Endothelial cell (in vitro differentiated cells): ENCODE measurements around the gene PTPRJ. TPM values are rescaled to one million over a fixed set of nuclear protein-coding genes. Genes with fewer than 3 reads are reported as not detected.
A peak's percentile ranks its signal among the peaks of the same experiment; 100 is the strongest.

Source experiments
- DNase-seq: peaks from one replicate; pipeline ENCODE4 v3.0.0; 2021; ENCODE audit warnings: low spot score
- H3K27ac Mint-ChIP-seq: one replicate; pipeline ENCODE4 v1.8.0; 2021; ENCODE audit warnings: mixed read lengths, inconsistent platforms; ENCODE audit not compliant: unreplicated experiment
- H3K27me3 Mint-ChIP-seq: one replicate; pipeline ENCODE4 v1.8.0; 2021; ENCODE audit warnings: mild to moderate bottlenecking, moderate library complexity, mixed read lengths, inconsistent platforms; ENCODE audit not compliant: unreplicated experiment
- H3K36me3 Mint-ChIP-seq: one replicate; pipeline ENCODE4 v1.8.0; 2021; ENCODE audit warnings: mild to moderate bottlenecking, low read depth, mixed read lengths, inconsistent platforms; ENCODE audit not compliant: unreplicated experiment
- H3K4me1 Mint-ChIP-seq: one replicate; pipeline ENCODE4 v1.8.0; 2021; ENCODE audit warnings: mild to moderate bottlenecking, mixed read lengths, inconsistent platforms; ENCODE audit not compliant: unreplicated experiment
- H3K4me3 Mint-ChIP-seq: one replicate; pipeline ENCODE4 v1.8.0; 2021; ENCODE audit warnings: mild to moderate bottlenecking, mixed read lengths, inconsistent platforms; ENCODE audit not compliant: unreplicated experiment
- H3K9me3 Mint-ChIP-seq: one replicate; pipeline ENCODE4 v1.8.0; 2021; ENCODE audit warnings: mixed read lengths, inconsistent platforms; ENCODE audit not compliant: unreplicated experiment
- CTCF ChIP-seq: fragments of 200-600 bp; sonication (generic); IDR thresholded peaks from one replicate; pipeline ENCODE4 v1.5.0; 2021; ENCODE audit warnings: antibody characterized with exemption; ENCODE audit not compliant: unreplicated experiment
- total RNA-seq: library from RNA; stranded (reverse); fragmentation: NEBNext Ultra II Directional; extraction: Animal tissue kit (Norgen Biotek cat#: 25700); gene quantifications from one replicate; pipeline ENCODE4 v1.2.1, GENCODE V29; 2021; ENCODE audit not compliant: unreplicated experiment

Gene PTPRJ
- total RNA-seq, 1 donor from 2014 or later: 1.6 TPM

GRCh38 chr11:47987310-47987709 is 7.0 kb downstream of the PTPRJ start:
- H3K27ac Mint-ChIP-seq: no peak overlapping the region

GRCh38 chr11:47987781-47988180 is 7.4 kb downstream of the PTPRJ start:
- no peaks in the 10 kb centered on the region for H3K9me3 Mint-ChIP-seq
- no peak overlapping the region for H3K27ac Mint-ChIP-seq
- DNase-seq: no peak
- TF ChIP-seq CTCF: no peak
- peaks cover 3% of the 10 kb centered on the region for H3K27me3 Mint-ChIP-seq
- no peak overlapping the region for H3K4me3 Mint-ChIP-seq
- H3K4me1 Mint-ChIP-seq: peaks cover 18% of the 10 kb centered on the region
- H3K36me3 Mint-ChIP-seq: no peaks in the 10 kb centered on the region

More at GRCh38 chr11:47987310-47987709, 7.0 kb downstream of the PTPRJ start:
- Mint-ChIP-seq H3K9me3 (no peaks in the 10 kb centered on the region), H3K4me3 (no peak overlapping the region), H3K36me3 (no peaks in the 10 kb centered on the region), H3K4me1 (peaks cover 18% of the 10 kb centered on the region), H3K27me3 (peaks cover 3% of the 10 kb centered on the region)
- no peak for DNase-seq
- TF ChIP-seq CTCF: no peak

- Mint-ChIP-seq H3K27me3 (no peaks in the 10 kb centered on the region), H3K4me3 (no peak overlapping the region), H3K9me3 (no peaks in the 10 kb centered on the region), H3K27ac (no peak overlapping the region), H3K36me3 (no peaks in the 10 kb centered on the region), H3K4me1 (peaks cover 18% of the 10 kb centered on the region)
- DNase-seq: no peak
- TF ChIP-seq CTCF: no peak
Measured at GRCh38 chr11:47989779-47990178, 9.4 kb downstream of the PTPRJ start.

GRCh38 chr11:47991266-47991830 is 11.0 kb downstream of the PTPRJ start:
- Mint-ChIP-seq H3K27ac (peak overlapping the region; percentile 86), H3K36me3 (no peaks in the 10 kb centered on the region), H3K27me3 (no peaks in the 10 kb centered on the region), H3K4me3 (no peak overlapping the region), H3K9me3 (no peaks in the 10 kb centered on the region), H3K4me1 (peaks cover 14% of the 10 kb centered on the region)
- no peak for TF ChIP-seq CTCF
- no peak for DNase-seq

GRCh38 chr11:47991894-47992293 is 11.5 kb downstream of the PTPRJ start:
- Mint-ChIP-seq H3K36me3 (no peaks in the 10 kb centered on the region), H3K27ac (peak overlapping the region; percentile 86)

More at GRCh38 chr11:47991894-47992293, 11.5 kb downstream of the PTPRJ start:
- no peaks in the 10 kb centered on the region for H3K27me3 Mint-ChIP-seq
- DNase-seq: no peak
- no peaks in the 10 kb centered on the region for H3K9me3 Mint-ChIP-seq
- TF ChIP-seq CTCF: no peak
- peaks cover 14% of the 10 kb centered on the region for H3K4me1 Mint-ChIP-seq
- no peak overlapping the region for H3K4me3 Mint-ChIP-seq
